RPMI7951 (cell line): ENCODE results near the gene NSUN3. TPM values are rescaled to one million over a fixed set of nuclear protein-coding genes. Genes with fewer than 3 reads are reported as not detected.

Experiments used
- total RNA-seq: library from RNA; depleted of rRNA; stranded (reverse); fragments of >200 nt; shearing (Covaris generic); gene quantifications from 2 replicates; pipeline ENCODE4 v1.2.3, GENCODE V29; 2014; rRNA removed

NSUN3 gene
- total RNA-seq, 1 experiment from 2014 or later, result 12.3 TPM

Other genes with a start within 250 kb of the NSUN3 start
- gene PROS1, start 89.2 kb upstream of the NSUN3 start, total RNA-seq, result 4.8 and 6.6 TPM in 2 replicates
- 13.4 and 18.4 TPM in 2 replicates for gene ARL13B, start 82.9 kb upstream of the NSUN3 start, total RNA-seq
- gene STX19, start 34.5 kb upstream of the NSUN3 start, total RNA-seq, result not detected in 2 replicates
- gene DHFR2, start 145 bp upstream of the NSUN3 start, total RNA-seq, result 4.0 and 4.6 TPM in 2 replicates